T-helper 1 cell treated with Interleukin-12 subunit alpha and Interleukin-12 subunit beta and Interleukin-4 antibody, amounts not matched to agents 30 ng/mL and 1 ng/mL, for 36 hours (primary cell): ENCODE measurements around the gene DUX4. TPM values are rescaled to one million over a fixed set of nuclear protein-coding genes. Genes with fewer than 3 reads are reported as not detected.
"Not testable (repeated sequence)": the region's sequence is repeated elsewhere in the genome, so short reads cannot be mapped to it uniquely, and the experiment has no call there.

Experiments
- intact Hi-C: fragments of 100-400 bp; cut with micrococcal nuclease; formaldehyde crosslinking; loops from one replicate; pipeline ENCODE4 v1.15.1; 2024
- total RNA-seq: library from RNA; stranded (reverse); gene quantifications from 2 replicates; pipeline ENCODE4 v1.2.3, GENCODE V29; 2022

Gene DUX4
- not detected in 2 replicates for total RNA-seq

- intact Hi-C loops: not testable (repeated sequence)
These were observed at the start of gene DUX4 for GRCh38 chr4:190173428-190173827. DUX4 (plus strand) TSS chr4:190173774; CDS start chr4:190173774, 0 bp downstream.

DNA sequence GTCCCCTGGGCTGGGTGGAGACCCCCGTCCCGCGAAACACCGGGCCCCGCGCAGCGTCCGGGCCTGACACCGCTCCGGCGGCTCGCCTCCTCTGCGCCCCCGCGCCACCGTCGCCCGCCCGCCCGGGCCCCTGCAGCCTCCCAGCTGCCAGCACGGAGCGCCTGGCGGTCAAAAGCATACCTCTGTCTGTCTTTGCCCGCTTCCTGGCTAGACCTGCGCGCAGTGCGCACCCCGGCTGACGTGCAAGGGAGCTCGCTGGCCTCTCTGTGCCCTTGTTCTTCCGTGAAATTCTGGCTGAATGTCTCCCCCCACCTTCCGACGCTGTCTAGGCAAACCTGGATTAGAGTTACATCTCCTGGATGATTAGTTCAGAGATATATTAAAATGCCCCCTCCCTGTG lies 1.9 kb downstream of the DUX4 start:
- intact Hi-C loops: not testable (repeated sequence)

DNA sequence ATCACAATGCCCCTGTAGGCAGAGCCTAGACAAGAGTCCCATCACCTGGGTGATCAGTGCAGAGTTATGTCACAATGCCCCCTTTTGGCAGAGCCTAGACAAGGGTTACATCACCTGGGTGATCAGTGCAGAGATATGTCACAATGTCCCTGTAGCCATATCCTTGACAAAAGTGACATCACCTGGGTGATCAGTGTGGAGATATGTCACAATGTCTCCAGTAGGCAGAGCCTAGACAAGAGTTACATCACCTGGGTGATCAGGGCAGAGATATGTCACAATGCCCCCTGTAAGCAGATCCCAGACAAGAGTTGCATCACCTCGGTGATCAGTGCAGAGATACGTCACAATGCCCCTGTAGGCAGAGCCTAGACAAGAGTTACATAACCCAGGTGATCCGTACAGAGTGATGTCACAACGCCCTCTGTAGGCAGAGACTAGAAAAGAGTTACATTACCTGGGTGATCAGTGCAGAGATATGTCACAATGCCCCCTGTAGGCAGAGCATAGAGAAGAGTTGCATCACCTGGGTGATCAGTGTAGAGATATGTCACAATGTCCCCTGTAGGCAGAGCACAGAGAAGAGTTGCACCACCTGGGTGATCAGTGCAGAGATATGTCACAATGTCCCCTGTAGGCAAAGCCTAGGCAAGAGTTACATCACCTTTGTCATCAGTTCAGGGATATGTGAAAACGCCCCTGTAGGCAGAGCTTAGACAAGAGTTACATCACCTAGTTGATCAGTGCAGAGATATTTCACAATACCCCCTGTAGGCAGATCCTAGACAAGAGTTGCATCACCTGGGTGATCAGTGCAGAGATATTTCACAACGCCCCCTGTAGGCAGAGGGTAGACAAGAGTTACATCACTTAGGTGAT lies 4.4 kb downstream of the DUX4 start:
- intact Hi-C loops: not testable (repeated sequence)

- intact Hi-C loops: not testable (repeated sequence)
These were observed 5.0 kb downstream of the DUX4 start for GRCh38 chr4:190178606-190178990.

DNA sequence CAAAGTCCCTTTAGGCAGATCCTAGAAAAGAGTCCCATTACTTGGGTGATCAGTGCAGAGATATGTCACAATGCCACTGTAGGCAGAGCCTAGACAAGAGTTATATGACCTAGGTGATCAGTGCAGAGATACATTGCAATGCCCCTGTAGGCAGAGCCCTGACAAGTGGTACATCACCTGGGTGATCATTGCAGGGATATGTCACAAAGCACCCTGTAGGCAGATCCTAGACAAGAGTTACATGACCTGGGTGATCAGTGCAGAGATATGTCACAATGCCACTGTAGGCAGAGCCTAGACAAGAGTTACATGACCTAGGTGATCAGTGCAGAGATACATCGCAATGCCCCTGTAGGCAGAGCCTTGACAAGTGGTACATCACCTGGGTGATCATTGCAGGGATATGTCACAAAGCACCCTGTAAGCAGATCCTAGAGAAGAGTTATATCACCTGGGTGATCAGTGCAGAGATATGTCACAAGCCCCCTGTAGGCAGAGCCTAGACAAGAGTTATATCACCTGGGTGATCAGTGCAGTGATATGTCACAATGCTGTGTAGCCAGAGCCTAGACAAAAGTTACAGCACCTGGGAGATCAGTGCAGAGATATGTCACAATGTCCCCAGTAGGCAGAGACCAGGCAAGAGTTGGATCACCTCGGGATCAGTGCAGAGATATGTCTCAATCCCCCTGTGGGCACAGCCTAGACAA lies 5.6 kb downstream of the DUX4 start:
- intact Hi-C loops: not testable (repeated sequence)

- intact Hi-C loops: not testable (repeated sequence)
These were observed 6.1 kb downstream of the DUX4 start for GRCh38 chr4:190179740-190180094.

GRCh38 chr4:190180947-190181346 lies 7.4 kb downstream of the DUX4 start:
- intact Hi-C loops: not testable (repeated sequence)

GRCh38 chr4:190181481-190182100 lies 8.0 kb downstream of the DUX4 start:
- intact Hi-C loops: not testable (repeated sequence)

DNA sequence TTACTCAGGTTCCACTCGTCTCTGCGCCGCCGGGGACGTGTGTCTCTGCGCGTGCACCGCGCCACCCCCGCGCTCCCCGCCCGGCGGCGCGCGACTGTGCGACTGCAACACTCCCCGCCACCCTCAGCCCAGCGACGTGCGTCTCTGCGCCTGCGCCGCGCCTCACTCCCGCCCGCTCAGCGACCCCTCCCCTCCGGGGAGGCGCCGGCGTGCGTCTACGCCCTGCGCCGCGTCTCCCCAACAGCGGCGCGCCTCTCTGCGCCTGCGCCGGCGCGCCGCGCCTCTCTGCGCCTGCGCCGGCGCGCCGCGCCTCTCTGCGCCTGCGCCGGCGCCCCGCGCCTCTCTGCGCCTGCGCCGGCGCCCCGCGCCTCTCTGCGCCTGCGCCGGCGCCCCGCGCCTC lies 29.9 kb downstream of the DUX4 start:
- intact Hi-C loops: not testable (repeated sequence)

Other genes with a start within 250 kb of the DUX4 start
- gene FRG1, start 232.9 kb upstream of the DUX4 start, total RNA-seq: 67.6 and 67.8 TPM in 2 replicates
- gene FRG2, start 146.5 kb upstream of the DUX4 start, total RNA-seq: not detected in 2 replicates
- gene DBET, start 109.3 kb upstream of the DUX4 start, total RNA-seq: not detected in 2 replicates